Skeletal muscle cell (primary cell): Measurements from ENCODE around the gene CBLN3.
"Not testable (repeated sequence)": the region's sequence is repeated elsewhere in the genome, so short reads cannot be mapped to it uniquely, and the experiment has no call there.

Source experiments
- DNase-seq: peaks from one replicate; pipeline ENCODE4 v3.0.0-alpha.2; 2010; ENCODE audit warnings: low read depth
- H3K4me3 ChIP-seq: 2 replicates; pipeline ENCODE4 v1.5.1; 2011; ENCODE audit warnings: low read depth, mild to moderate bottlenecking, control low read depth, low read length, moderate library complexity

Gene CBLN3

DNA sequence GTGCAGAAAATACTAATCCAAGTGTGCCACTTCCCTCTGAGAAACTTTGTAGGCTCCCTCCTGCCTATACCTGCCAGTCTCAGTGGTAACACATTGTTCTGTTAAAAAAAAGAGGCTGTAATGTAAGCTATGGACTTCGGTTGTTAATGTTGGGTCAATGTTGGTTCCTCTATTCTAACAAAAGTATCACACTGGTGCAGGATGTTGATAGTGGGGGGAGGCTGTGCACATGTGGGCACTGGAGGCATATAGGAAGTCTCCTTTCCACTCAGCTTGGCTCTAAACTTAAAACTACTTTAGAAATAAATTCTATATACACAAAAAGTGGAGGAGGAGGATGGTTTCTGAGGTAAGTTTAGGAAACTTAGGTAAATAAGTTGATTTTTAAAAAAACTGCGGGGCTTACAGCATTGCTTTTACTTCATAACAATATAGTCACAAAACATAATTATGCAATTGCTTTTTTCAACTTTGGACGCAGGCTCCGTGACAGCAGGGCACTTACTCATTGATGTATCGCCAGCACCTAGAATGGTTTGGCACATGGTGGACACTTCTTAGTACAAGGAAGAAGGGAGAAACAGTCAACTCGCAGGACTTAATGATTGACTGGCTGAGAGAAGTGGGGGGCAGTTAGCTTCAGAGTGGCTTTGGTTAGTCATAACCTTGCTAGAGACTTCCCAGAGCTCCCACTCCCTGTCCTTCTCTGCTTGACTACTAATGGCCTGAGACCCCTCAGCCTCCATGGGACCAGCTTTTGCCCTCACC, 38.6 kb downstream of the CBLN3 start:
- DNase-seq: no peak
- H3K4me3 ChIP-seq: no peak overlapping the region

DNA sequence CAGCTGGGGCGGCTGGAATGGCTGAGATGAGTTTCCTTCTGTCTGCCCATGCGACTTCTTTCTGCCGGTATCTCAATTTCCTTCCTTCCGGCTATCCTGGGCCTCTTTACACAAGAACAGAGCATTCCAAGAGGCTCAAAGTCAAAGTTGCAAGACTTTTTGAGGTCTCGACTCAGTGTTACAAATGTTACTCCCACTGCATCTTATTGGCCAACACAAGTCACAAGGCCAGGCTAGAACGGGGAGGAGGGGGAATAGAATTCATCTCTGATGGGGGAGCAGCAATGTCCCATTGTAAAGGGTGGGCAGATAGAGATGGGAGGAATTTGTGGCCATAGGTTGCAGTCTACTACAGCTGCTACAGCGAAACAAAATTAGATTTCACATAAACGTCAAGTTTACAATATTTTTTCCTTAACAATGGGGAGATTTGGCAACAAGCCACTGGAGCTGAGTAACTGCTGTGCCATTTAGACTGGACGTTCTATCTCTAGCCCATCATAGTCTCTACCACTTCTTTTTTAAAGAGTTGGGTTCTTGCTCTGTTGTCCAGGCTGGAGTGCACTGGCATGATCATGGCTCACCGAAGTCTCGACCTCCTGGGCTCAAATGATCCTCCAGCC, 40.1 kb downstream of the CBLN3 start:
- H3K4me3 ChIP-seq: no peak overlapping the region
- DNase-seq: no peak

DNA sequence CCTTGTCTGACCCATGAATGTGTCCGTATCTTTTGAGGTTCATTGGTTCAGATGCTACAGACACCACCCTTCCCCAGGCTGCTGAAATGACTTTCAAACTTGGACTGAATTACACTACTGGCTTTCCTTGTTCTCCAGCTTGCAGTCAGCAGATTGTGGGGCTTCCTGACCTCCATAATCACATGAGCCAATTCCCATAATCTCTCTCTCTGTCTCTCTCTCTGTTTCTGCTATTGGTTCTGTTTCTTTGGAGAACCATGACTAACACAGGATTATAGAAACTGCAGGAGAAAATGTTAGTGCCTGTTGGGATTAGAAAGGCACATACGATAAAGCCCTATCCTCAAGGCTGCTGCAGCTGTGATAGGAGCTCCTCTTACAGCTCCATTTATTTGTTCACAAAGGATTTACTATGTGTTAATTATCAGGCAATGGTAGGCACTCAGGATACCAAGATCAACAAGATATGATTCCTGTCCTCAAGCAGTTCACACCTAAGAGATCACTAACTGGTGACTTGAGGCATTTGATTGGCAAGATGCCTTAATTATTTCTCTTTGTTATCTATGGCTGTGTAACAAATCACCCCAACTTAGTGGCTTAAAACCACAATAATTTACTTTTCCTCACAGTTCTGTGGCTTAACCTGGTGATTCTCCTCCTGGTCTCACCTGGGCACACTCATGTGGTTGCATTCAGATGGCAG, 40.8 kb downstream of the CBLN3 start:
- no peak overlapping the region for H3K4me3 ChIP-seq
- DNase-seq: no peak

DNA sequence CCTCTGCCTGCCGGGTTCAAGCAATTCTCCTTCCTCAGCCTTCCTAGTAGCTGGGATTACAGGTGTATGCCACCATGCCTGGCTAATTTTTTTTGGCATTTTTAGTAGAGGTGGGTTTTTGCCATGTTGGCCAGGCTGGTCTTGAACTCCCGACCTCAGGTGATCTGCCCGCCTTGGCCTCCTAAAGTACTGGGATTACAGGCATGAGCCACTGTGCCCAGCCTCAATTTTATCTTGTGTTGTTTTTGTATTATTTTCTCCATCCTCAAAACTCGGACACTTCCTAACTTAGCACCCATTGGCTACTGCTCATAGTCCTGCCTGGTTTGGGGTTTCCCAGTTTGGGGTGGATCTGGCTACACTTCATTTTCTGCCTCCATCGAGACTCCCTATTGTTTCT, 41.9 kb downstream of the CBLN3 start:
- H3K4me3 ChIP-seq, DNase-seq: not testable (repeated sequence)

DNA sequence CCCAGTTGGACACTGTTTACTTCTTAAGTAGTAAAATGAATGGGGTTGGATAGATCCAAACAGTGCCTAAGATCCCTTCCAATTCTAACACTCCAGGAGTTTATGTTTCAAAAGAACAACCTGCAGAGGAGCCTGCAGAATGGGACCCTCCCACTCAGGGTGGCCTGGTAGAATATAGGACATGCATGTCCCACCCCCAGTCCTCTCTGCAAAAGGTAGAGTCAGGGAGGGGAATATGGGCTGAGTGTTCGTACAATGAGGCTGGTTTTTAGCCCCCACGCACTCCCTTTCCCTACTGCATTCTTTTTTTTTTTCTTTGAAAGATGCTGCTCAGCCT, 42.5 kb downstream of the CBLN3 start:
- DNase-seq: no peak

DNA sequence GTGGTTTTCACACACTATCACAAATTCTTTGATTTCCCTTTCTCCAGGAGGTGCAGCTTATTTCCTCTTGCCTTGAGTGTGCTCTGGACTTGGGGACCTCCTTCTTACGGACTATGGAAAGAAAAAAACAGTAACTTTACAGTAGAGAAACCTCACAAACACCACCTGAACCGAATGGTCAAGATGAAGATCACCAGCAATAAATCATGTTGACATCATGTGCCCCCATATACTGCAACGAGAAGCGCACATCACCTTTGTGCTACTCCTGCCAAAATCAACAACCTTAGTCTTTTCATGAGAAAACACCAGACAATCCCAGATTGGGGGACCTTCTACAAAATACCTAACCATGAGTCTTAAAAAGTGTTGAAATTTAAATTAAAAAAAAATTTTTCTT, 43.9 kb downstream of the CBLN3 start:
- DNase-seq: no peak
- no peak overlapping the region for H3K4me3 ChIP-seq

More for the DNA sequence above, 42.5 kb downstream of the CBLN3 start:
- H3K4me3 ChIP-seq: no peak overlapping the region

DNA sequence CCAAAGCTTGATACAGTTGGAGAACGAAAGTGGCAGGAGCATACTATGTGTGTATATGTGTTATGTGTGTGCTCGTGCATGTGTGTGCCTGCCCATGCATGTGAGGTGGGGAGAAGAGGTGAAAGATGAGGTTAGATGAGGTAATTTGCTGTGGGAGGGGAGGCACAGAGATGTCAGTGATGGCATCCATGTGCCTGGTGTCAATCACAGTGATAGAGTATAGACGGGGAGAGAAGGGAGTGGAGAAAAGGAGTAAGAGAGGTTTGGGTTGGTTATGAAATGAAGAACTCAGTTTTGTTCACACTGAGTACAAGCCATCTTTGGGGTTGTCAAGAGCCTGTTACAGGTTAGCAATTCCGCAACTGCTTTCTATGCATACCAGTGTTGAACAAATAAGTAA, 45.3 kb downstream of the CBLN3 start:
- DNase-seq: no peak
- H3K4me3 ChIP-seq: no peak overlapping the region

DNA sequence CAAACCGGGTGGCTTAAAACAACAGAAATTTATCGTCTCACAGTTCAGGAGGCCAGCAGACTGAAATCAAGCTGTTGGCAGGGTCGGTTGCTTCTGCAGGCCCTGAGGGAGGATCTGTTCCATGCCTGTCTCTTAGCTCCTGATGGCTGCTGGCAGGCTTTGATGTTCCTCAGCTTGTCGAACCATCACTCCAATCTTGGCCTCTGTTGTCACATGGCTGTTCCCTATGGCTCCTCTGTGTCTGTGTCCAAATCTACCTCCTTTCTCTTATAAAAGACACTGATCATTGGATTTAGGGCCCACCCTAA, 47.5 kb downstream of the CBLN3 start:
- H3K4me3 ChIP-seq: no peak overlapping the region
- no peak for DNase-seq

DNA sequence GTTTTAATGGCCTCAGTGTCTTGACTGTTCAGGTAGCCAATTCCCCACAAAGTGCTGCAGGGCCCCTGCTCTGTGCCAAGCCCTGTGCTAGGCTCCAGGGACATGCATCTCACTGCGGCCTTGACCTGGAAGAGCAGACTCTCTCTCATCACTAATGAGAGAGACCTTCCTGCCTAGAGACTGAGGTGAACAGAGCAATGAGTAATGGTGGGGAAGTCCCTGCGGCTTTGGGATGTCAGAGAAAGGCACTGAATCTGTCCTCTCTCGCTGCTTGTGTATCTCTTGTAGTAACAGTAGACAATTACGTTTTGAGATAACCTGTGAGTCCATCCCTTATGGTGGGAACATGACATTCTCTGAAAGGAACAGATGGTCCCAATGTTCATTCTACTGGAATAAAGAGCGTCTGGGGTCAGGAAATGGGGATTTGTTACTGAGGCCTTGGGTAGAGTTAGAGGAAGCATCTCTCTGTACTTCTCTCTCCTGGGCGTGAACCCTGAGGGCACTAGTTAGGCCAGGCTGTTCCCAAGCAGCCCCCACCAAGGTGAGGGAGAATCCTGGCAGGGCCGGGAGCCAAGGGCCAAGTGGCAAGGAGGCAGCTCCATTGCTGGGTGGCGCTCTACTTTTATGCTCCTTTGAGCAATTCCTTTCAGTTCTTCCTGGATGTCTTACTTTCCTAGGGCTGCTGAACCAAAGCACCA, 48.0 kb downstream of the CBLN3 start:
- no peak overlapping the region for H3K4me3 ChIP-seq
- no peak for DNase-seq

DNA sequence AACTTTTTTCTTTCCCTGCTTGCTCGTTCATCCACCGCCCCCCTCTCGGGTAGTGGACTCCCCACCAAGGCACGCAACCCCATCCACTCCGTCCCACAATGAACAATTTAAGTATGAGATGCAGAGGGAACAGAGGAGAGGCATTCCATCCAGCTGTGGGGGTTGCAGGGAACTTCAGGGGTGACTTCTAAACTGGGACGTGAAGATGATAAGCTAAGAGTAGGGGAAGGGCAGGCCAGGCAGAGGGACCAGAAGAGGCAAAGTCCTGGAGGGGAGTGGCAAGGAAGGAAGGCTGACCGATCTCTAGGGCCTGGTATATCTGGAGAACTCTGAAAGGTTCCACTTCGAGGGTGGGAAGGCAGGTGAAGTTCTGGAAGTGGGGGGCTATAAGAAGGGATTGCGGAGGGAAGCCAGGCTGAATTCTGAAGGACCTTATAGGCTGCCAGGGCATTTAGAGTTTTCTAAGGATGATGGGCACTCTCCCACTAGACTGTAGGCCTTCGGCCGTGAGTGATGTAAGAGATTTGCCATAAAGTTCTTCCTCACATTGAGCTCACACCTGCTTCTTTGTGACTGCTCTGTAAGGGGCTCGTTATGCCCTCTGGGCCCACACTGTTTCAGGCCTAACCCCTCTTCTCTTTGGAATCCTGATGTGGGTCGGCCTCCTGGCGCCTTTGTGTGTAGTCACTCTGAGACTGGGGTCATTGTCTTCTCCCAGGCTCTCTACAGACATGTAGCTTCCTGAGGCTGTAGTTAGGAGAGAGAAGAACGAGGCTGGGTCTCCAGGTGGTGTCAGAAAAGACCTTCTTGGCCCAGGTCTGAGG, 49.3 kb downstream of the CBLN3 start:
- H3K4me3 ChIP-seq: no peak overlapping the region
- no peak for DNase-seq

DNA sequence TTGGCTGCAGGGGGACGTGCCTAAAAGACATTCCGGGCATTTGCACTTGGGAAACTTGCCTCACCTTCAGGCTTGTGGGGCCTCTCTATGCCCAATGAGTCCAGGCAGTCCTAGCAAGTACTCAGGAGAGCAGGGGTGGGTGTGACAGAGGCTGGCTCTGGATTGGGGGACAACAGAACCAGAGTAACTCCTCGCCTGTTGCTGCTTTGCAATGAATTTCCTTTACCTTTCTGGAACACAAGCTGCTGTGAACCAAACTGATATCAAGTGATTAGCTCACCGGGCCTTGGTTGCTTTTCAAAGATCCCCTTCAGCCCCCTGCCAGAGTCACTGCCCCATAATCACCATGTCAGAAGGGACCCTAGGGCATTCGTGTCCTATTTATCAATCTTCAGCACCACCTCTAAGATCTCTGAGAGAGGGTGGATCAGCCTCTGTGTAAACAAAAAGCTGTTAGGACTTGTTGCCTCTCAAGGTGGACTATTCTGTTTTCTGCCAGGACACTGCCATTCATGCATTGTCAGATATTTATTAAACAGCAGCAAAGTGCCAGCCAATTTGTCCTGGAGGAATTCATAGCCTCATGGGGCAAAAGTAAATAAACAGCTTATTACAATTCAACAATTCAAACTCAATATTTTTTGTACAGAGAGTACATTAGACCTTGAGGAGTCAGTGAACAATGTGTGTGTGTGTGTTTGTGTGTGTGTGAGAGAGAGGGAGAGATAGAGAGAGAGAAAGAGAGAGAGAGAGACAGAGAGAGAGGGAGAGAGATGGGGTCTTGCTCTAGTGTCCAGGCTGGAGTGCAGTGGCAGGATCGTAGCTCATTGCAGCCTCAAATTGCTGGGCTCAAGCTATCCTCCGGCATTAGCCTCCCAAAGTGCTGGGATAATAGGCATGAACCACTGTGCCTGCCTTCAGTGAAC, 50.2 kb downstream of the CBLN3 start:
- no peak overlapping the region for H3K4me3 ChIP-seq
- no peak for DNase-seq

DNA sequence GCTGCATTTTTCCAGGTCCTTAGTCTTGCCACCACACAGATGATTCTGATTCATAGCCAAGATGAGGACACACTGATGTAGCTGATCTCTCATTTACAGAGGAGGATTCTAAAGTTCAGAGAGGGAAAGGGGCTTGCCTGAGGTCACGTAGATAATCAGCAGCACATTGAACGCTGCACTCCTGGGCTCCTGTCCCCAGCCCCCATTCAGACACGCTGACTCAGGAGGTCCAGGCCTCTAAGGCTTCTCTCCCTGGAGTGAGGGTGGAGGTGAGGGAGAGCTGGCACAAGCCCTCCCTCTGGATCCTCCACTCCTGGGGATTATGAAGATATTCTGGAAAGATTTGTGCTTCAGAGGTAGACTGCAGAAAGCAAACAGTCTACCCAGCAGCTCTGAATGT, 51.1 kb downstream of the CBLN3 start:
- no peak for DNase-seq
- H3K4me3 ChIP-seq: no peak overlapping the region

DNA sequence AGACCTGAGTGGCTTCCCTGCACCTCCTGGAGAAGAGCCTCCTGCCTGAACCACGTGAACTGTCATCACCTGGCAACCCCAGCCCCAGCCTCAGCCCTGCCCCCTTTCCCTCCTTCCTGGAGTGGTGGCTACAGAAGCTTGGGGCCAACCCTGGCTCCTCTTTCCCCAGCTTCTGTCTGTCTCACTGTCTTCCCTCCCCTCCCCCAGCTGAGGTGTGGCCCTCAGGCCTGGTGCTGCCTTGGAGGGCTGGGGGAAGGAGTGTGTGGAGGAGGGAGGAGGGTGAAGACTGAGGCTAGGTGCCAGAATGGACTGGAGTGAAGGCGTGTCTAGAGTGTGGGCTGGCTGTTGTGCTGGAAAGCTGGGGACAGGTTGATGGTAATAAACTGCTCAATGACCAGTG, 51.8 kb downstream of the CBLN3 start:
- H3K4me3 ChIP-seq: no peak overlapping the region
- DNase-seq: no peak

DNA sequence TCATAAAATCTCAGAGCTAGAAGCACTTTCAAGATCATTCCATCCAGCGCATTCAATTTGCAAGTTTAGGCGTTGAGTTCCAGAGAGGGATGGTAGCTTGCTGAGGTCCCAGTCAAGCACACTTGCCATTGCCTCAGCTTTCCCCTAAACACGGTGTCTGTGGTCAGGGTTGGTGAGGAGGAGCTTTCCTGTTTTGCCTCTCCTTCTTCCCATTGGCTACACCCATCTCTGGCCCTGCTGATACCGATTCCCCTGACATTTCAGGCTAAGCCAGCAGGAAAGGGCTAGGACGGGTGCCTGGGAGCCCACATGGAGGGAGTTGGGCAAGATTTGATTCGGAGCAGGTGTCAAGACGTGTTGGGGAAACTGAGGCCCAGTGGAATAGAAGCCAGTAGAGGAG, 52.3 kb downstream of the CBLN3 start:
- DNase-seq: no peak
- H3K4me3 ChIP-seq: no peak overlapping the region
